IPS DF 4.7 (cell line): ENCODE results near the gene CHD2.

Experiments used
- DNase-seq: peaks from one replicate; pipeline ENCODE4 v3.0.0-alpha.2; 2013; ENCODE audit warnings: low spot score; ENCODE audit errors: extremely low read depth

CHD2 gene

DNA sequence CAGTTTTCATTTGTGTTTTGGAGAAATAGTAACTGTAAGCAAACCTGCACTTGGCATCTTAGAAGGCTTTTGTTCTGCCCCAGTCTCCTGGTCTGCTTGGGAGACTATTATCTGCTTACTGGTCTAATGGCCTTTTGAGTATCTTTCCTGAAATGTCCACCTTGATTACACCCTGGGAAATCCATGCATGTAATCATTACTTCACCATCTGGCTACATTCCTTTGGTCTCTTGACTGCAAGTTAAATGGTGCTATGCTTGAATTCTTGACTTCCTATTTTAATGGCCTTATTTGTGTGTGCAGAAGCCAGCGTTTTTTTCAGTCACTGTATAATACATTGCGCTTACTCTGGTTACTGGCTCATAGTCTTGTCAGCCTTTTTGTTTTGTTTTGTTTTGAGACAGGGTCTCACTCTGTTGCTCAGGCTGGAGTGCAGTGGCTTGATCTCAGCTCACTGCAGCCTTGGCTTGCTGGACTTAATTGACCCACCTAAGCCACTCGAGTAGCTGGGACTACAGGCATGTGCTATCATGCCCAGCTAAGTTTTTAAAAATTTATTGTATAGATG is 30.0 kb downstream of the CHD2 start:
- DNase-seq, result no peak

DNA sequence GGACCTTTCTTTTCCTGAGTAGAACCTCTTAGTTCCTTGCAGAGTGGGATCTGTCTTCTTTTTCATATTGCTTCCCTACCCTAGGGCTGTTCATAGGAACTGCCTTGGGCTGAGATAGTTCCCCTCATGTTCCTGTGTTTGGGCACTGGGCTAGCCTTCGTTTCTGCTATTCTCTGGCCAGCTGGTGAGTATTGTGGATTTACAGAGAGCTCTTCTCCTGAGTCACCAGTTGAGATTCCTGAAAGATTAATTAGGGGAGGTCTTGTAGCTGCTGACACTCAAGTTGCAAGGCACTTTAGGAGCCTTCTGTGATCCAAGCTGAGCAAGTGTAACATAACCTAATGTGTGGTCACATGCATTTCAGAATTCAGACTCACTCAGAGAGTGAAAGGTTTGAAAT is 30.7 kb downstream of the CHD2 start:
- DNase-seq, result no peak

GRCh38 chr15:92932946-92933649 is 33.0 kb downstream of the CHD2 start:
- DNase-seq, result no peak

- no peak for DNase-seq
Observed at GRCh38 chr15:92933831-92934230, 33.7 kb downstream of the CHD2 start.

DNA sequence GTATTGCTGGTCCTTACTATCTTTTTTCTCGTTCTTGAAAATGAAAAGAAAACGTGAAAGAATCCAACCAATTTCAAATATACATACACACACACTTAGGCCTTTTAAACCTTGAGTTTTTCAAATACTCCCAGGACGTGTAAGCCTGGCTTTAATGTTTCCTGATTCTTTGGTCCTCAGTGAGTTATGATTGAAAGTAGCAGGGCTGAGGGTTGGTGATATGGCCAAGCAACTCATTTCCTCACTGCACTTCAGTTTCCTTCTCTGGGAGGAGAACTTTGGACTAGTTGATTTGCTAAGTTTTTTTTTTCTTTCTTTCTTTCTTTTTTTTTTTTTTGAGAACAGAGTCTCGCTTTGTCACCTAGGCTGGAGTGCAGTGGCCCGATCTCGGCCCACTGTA is 34.6 kb downstream of the CHD2 start:
- DNase-seq, result no peak

DNA sequence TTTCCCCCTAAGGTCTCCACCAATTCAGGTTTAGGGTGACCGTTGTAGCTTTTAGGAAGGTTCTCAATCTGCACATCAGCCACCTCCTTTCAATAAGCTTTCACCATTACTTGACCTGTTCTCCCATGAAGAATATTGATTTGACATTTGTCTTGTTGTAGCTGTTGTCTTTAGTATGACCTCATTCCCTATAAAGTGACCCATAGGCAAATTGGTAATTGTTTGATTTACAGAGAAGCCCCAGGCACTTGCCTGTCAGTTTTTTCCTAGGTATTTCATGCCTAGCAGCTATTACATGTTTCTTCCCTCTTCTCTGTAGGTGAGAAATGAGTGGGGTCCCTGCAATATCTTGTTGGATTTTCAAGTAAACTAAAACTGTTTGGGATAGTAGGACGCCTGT is 36.0 kb downstream of the CHD2 start:
- DNase-seq, result no peak

GRCh38 chr15:92936693-92937092 is 36.6 kb downstream of the CHD2 start:
- DNase-seq, result no peak

DNA sequence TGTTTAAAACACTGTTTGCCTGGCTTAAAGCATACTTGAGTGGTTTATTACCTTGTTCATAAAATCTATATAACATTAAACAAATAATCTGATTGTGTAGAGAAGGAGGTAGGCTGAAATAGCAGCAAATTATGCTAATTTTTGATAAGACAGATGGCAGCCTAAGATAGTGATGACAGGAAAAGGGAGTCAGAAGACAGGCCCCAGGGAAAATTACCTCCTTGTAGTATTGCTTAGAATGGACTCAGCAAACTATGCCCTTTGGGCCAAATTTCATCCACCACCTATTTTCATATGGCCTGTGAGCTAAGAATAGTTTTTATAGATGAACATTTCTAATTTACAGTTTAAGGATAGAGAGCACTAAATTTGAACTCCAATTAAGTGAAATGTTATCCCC is 37.8 kb downstream of the CHD2 start:
- no peak for DNase-seq

GRCh38 chr15:92938387-92938786 is 38.3 kb downstream of the CHD2 start:
- DNase-seq, result no peak

GRCh38 chr15:92941668-92942067 is 41.5 kb downstream of the CHD2 start:
- no peak for DNase-seq

- no peak for DNase-seq
Observed at GRCh38 chr15:92942706-92943105, 42.6 kb downstream of the CHD2 start.

DNA sequence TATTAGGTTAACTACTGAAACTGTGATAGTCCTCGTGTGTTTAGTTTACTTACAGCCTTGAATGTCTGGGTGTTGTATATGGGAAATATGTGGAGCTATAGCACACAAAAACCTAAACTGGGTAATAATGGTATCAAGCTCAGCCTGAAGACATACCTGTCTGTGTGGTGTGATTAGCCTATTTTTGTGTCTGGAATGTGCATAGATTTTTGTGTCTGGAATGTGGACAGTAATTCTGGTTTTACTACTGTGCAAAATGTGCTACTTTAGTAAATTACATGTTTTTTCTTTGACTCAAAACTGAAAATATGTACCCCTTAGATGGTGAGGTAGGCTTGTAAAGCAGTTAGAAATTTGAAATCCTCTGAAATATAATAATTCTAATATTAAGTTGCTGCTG is 43.5 kb downstream of the CHD2 start:
- no peak for DNase-seq

DNA sequence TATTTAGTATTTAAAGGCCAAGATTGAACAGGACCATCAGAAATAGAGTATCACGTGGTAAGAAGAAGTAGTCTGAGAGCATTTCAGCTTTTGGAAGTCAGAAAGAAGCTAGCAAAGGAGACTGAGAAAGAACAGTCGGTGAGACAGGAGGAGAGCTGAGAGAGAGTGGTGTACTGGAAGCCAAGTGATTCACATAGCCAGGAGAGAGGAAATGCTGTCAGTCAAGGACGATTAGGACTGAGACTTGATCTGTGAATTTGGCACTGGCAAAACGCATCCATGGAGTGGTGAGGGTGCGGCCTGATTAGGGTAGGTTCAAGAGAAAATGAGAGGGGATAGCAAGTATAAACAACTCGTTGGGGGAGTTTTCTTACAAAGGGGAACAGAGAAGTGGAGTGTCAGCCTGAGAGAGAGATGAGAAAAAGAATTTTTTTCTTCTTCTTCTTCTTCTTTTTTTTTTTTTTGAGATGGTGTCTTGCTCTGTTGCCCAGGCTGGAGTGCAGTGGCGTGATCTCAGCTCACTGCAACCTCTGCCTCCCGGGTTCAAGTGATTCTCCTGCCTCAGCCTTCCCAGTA is 44.9 kb downstream of the CHD2 start:
- no peak for DNase-seq

DNA sequence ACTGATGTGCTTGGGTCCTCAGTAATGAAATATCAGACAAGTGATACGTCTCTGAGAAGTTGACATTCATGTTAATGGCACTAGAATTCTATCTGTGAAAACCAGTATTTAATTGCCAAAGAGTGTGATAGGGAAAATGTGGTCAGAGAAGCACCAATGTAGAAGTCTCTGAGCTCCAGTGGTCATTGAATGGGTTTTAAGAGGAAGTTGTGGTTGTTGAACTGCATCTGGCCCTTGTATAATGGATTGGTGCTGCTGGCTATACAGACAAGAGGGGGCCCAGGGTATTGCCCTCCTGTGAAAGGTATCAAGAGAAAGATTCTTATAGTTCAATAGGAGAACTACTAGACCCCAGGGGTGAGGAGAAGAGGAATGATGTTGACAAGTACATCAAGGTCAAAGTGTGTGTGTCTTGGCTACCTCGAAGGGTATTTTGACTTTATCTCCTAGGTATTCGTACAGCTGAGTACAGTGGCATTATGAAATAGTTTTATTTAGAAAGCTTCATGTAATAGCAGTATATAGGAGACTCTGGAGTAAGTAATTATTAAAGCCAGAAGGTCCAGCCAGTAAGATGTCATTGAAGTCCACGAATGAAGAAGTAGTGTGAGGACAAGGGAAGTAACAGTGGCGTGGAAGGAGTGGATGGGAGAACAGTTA is 47.1 kb downstream of the CHD2 start:
- DNase-seq, result no peak

GRCh38 chr15:92949604-92950249 is 49.6 kb downstream of the CHD2 start:
- DNase-seq, result no peak

- DNase-seq, result no peak
Observed at GRCh38 chr15:92951800-92952457, 51.8 kb downstream of the CHD2 start.

GRCh38 chr15:92952458-92952850 is 52.3 kb downstream of the CHD2 start:
- DNase-seq, result no peak

GRCh38 chr15:92953566-92953965 is 53.4 kb downstream of the CHD2 start:
- no peak for DNase-seq

DNA sequence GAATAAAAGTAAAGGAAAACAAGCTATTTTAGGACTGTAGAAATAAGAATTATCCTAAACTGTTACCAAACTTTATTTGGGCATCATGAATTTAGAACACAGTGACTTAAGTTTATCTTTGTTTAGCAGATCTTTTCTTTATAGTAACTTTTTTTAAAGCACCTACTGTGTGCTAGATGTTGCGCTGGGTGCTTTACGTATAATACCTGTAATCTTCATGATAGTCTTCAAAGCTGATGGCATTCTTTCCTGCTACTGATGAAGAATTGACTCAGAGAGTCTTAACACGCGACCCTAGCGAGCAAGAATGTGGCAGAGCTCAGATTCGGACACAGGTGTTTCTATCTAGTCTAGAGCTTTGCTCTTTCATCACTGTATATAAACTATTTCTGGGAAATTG is 53.9 kb downstream of the CHD2 start:
- no peak for DNase-seq

DNA sequence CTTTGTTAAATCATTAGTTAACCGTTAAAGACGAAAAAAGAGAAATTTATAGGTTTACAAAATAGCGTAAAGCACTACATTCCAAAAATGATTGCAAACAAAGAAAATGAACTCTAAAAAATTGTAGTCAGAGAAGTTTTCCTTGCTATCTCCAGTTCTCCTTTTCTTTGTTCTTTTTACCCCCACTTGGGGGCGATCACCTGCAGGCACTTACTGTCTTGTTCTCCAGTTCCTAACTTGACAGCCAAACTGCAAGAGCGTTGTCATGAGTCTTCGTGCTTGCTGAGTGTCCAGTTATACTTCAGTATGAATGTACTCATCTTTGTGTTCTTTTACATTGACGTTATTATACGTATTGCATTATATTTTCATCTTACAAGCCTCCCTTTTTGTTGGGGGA is 54.5 kb downstream of the CHD2 start:
- no peak for DNase-seq

GRCh38 chr15:92955706-92956105 is 55.6 kb downstream of the CHD2 start:
- DNase-seq, result no peak

GRCh38 chr15:92958105-92958504 is 58.0 kb downstream of the CHD2 start:
- DNase-seq, result no peak
